Right atrium auricular region (tissue), 2 donors: ENCODE results near the gene SLC23A2. TPM values are rescaled to one million over a fixed set of nuclear protein-coding genes. Genes with fewer than 3 reads are reported as not detected.

Experiments
- DNase-seq: peaks from one replicate; pipeline ENCODE4 v3.0.0-alpha.2; 2019; ENCODE audit warnings: low spot score
- H3K27ac ChIP-seq, 2 donors: fragments of 200-600 bp; sonication (generic); 1 replicate in 1 of 2; 2 replicates in 1 of 2; pipeline ENCODE4 v1.5.1; 2016 to 2019
- H3K27me3 ChIP-seq, 2 donors: fragments of 200-600 bp; sonication (generic); one replicate each; pipeline versions ENCODE4 v1.5.1 to v1.6.0; 2017 to 2019
- H3K36me3 ChIP-seq: fragments of 200-600 bp; sonication (generic); one replicate; pipeline ENCODE4 v1.5.1; 2016
- H3K4me1 ChIP-seq, 2 donors: fragments of 200-600 bp; sonication (generic); one replicate each; pipeline versions ENCODE4 v1.5.1 to v1.6.0; 2017 to 2019
- H3K4me3 ChIP-seq, 2 donors: fragments of 200-600 bp; sonication (generic); 1 replicate in 1 of 2; 2 replicates in 1 of 2; pipeline ENCODE4 v1.5.1; 2017 to 2019; ENCODE audit warnings: mild to moderate bottlenecking in 1 of 2, moderate library complexity in 1 of 2
- H3K9me3 ChIP-seq, 2 donors: fragments of 200-600 bp; sonication (generic); one replicate each; pipeline ENCODE4 v1.5.1; 2019
- CTCF ChIP-seq, 2 donors: fragments of 200-600 bp; sonication (generic); IDR thresholded peaks; one replicate each; pipeline ENCODE4 v1.5.1; 2019; ENCODE audit warnings: antibody characterized with exemption in 2 of 2
- total RNA-seq, 2 donors: library from RNA; depleted of rRNA; stranded (reverse); fragments of >200 nt; gene quantifications; one replicate each; pipeline ENCODE4 v1.1.0, GENCODE V29; 2016

The SLC23A2 gene
- total RNA-seq, 2 donors from 2014 or later = 9.8 to 10.8 TPM

GRCh38 chr20:4814696-4815252, 186.5 kb downstream of the SLC23A2 start:
- peak overlapping the region in 1 of 2 donors; percentile 11 for H3K4me3 ChIP-seq
- TF ChIP-seq CTCF (IDR thresholded peaks at IDR 0.05) = no peak
- H3K36me3 ChIP-seq = no peaks in the 10 kb centered on the region
- H3K9me3 ChIP-seq = no peaks in the 10 kb centered on the region
- H3K27me3 ChIP-seq = no peaks in the 10 kb centered on the region
- peaks cover 0 to 31% of the 10 kb centered on the region in 2 donors for H3K4me1 ChIP-seq
- DNase-seq = no peak
- H3K27ac ChIP-seq = peak overlapping the region; percentile 53 to 58

GRCh38 chr20:4813863-4814695, 187.2 kb downstream of the SLC23A2 start:
- Histone ChIP-seq H3K4me3 (peak overlapping the region in 1 of 2 donors; percentile 11), H3K27me3 (no peaks in the 10 kb centered on the region), H3K36me3 (no peaks in the 10 kb centered on the region), H3K4me1 (peaks cover 0 to 38% of the 10 kb centered on the region in 2 donors), H3K9me3 (no peaks in the 10 kb centered on the region), H3K27ac (peak overlapping the region; percentile 53 to 58)
- TF ChIP-seq CTCF (IDR thresholded peaks at IDR 0.05) = no peak
- no peak for DNase-seq

DNA sequence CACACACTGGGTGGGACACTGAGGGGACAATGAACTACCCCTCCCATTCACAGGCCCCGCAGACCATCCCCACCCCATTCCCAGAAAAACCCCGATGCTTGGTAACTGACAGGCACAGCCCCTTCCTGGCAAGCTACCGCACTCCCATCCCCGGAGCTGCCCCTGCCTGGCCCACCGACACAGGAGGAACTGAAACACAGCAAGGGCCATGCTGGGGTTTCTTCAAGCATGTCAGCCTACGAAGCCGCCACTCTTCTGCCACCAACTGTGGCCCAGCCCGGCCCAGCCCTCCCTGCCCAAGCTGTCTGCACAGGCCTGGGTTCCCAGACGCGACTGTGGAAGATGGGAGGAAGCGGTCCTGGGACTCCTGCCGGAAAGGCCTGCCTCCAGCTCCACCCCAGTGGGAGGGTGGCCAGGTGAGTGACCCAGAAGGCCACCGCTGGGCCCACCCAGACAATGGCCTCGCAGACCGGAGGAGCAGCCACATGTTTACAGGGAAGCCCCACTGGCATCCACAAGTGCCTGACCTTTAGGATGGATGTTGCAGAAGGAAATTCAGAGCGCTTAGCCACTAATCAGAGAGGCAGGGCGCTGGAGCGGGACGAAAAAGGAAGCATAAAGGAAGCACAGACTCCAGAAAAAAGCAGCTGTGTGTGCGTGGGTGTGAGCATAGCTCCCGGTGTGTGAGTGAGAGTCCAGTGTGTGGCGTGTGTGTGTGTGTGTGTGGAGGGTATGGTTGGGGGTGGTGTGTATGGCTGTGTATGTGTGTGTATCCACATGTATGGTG, 188.0 kb downstream of the SLC23A2 start:
- Histone ChIP-seq H3K27ac (peak overlapping the region; percentile 53 to 58), H3K4me3 (peak overlapping the region in 1 of 2 donors; percentile 7), H3K9me3 (no peaks in the 10 kb centered on the region), H3K36me3 (no peaks in the 10 kb centered on the region), H3K4me1 (peaks cover 0 to 39% of the 10 kb centered on the region in 2 donors), H3K27me3 (no peaks in the 10 kb centered on the region)
- DNase-seq = no peak
- TF ChIP-seq CTCF (IDR thresholded peaks at IDR 0.05) = no peak

- H3K4me3 ChIP-seq = no peak overlapping the region
- peaks cover 0 to 39% of the 10 kb centered on the region in 2 donors for H3K4me1 ChIP-seq
- no peak for TF ChIP-seq CTCF (IDR thresholded peaks at IDR 0.05)
- no peaks in the 10 kb centered on the region for H3K27me3 ChIP-seq
- no peaks in the 10 kb centered on the region for H3K36me3 ChIP-seq
- no peak for DNase-seq
- no peaks in the 10 kb centered on the region for H3K9me3 ChIP-seq
- peak overlapping the region; percentile 53 to 58 for H3K27ac ChIP-seq
Observed at GRCh38 chr20:4812641-4813075, 188.7 kb downstream of the SLC23A2 start.

- no peak overlapping the region for H3K4me3 ChIP-seq
- peak overlapping the region; percentile 53 to 58 for H3K27ac ChIP-seq
- H3K27me3 ChIP-seq = no peaks in the 10 kb centered on the region
- DNase-seq = no peak
- no peak for TF ChIP-seq CTCF (IDR thresholded peaks at IDR 0.05)
- no peaks in the 10 kb centered on the region for H3K9me3 ChIP-seq
- no peaks in the 10 kb centered on the region for H3K36me3 ChIP-seq
- peaks cover 0 to 39% of the 10 kb centered on the region in 2 donors for H3K4me1 ChIP-seq
Observed at GRCh38 chr20:4812216-4812615, 189.1 kb downstream of the SLC23A2 start.
